ENCODE measurements around the gene UBAC1. TPM values are rescaled to one million over a fixed set of nuclear protein-coding genes. Genes with fewer than 3 reads are reported as not detected.
"Not testable (repeated sequence)": the region's sequence is repeated elsewhere in the genome, so short reads cannot be mapped to it uniquely, and the experiment has no call there.

Gene UBAC1
- total and polyA plus RNA-seq, 2 experiments from 2014 or later, result 35.2 to 36.4 TPM

DNA sequence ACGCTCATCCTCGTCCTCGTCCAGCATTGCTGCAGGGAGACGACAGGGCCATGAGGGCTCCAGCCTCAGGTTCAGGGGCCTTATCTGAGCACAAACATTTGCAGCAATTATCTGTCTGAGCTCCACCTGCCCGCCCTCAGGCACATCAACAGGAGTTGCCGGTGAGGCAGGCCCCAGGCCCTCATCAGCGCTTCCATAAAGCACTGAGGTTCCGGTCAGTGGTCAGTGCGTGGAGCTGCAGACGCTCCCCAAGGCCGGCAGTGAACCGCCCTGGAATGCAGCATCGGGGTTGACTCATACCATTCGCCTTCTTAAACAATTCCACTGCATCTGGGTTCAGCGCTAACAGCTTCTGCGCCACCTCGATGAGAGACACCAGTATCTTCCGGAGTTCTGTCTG, 15.2 kb downstream of the UBAC1 start:
- Histone ChIP-seq H2AFZ (no peak overlapping the region), H3K9me3 (ENCODE audit: low read depth) (no peaks in the 10 kb centered on the region), H3K4me1 (ENCODE audit: insufficient read depth) (no peaks in the 10 kb centered on the region), H3K9me2 (replicated peaks; ENCODE audit: insufficient read depth) (no peaks in the 10 kb centered on the region), H3K36me3 (replicated peaks; ENCODE audit: insufficient read depth, low read depth) (no peaks in the 10 kb centered on the region), H3K79me2 (no peaks in the 10 kb centered on the region), H3K27me3 (no peaks in the 10 kb centered on the region), H4K20me1 (ENCODE audit: insufficient read depth, poor library complexity, severe bottlenecking) (no peaks in the 10 kb centered on the region), H3K4me3 (no peak overlapping the region), H3K27ac (no peak overlapping the region), H3K4me2 (no peak overlapping the region)
- no peak for DNase-seq (ENCODE audit: low spot score)
- TF ChIP-seq CTCF (IDR thresholded peaks at IDR 0.05; ENCODE audit: poor library complexity), result no peak
- no peak for TF ChIP-seq EZH2 (IDR thresholded peaks at IDR 0.05; ENCODE audit: borderline replicate concordance)
- TF ChIP-seq EZH2phosphoT487 (IDR thresholded peaks at IDR 0.05; ENCODE audit: low read depth, severe bottlenecking, unreplicated experiment), result no peak
- 80% methylated on average over 18 of the region's 18 CpGs for WGBS (ENCODE audit: low lambda C conversion rate, missing lambda C conversion rate)

GRCh38 chr9:135944444-135945252, 16.5 kb downstream of the UBAC1 start:
- no peaks in the 10 kb centered on the region for H3K4me1 ChIP-seq (ENCODE audit: insufficient read depth)
- H3K9me2 ChIP-seq (replicated peaks; ENCODE audit: insufficient read depth), result no peaks in the 10 kb centered on the region
- no peak overlapping the region for H3K4me3 ChIP-seq
- no peaks in the 10 kb centered on the region for H3K79me2 ChIP-seq
- H2AFZ ChIP-seq, result no peak overlapping the region
- no peaks in the 10 kb centered on the region for H3K36me3 ChIP-seq (replicated peaks; ENCODE audit: insufficient read depth, low read depth)
- H3K4me2 ChIP-seq, result no peak overlapping the region
- WGBS (ENCODE audit: low lambda C conversion rate, missing lambda C conversion rate), result 98% methylated on average over 31 of the region's 36 CpGs
- DNase-seq (ENCODE audit: low spot score), result no peak
- TF ChIP-seq EZH2 (IDR thresholded peaks at IDR 0.05; ENCODE audit: borderline replicate concordance), result no peak
- TF ChIP-seq EZH2phosphoT487 (IDR thresholded peaks at IDR 0.05; ENCODE audit: low read depth, severe bottlenecking, unreplicated experiment), result no peak
- TF ChIP-seq CTCF (IDR thresholded peaks at IDR 0.05; ENCODE audit: poor library complexity), result no peak
- no peaks in the 10 kb centered on the region for H3K27me3 ChIP-seq
- H3K9me3 ChIP-seq (ENCODE audit: low read depth), result no peaks in the 10 kb centered on the region
- no peaks in the 10 kb centered on the region for H4K20me1 ChIP-seq (ENCODE audit: insufficient read depth, poor library complexity, severe bottlenecking)
- no peak overlapping the region for H3K27ac ChIP-seq

DNA sequence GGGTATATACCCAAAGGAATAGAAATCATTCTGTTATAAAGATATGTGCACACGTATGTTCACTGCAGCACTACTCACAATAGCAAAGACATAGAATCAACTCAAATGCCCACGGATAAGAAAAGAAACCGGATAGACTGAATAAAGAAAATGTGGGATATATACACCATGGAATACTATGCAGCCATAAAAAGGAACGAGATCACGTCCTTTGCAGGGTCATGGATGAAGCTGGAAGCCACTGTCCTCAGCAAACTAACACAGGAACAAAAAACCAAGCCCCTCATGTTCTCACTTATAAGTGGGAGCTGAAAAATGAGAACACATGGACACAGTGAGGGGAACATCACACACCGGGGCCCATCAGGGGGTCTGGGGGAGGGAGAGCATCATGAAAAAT, 17.6 kb downstream of the UBAC1 start:
- H2AFZ ChIP-seq; H3K27ac ChIP-seq; H3K9me2 ChIP-seq (replicated peaks; ENCODE audit: insufficient read depth); H3K4me3 ChIP-seq; H3K36me3 ChIP-seq (replicated peaks; ENCODE audit: insufficient read depth, low read depth); H4K20me1 ChIP-seq (ENCODE audit: insufficient read depth, poor library complexity, severe bottlenecking); H3K4me1 ChIP-seq (ENCODE audit: insufficient read depth); H3K9me3 ChIP-seq (ENCODE audit: low read depth); H3K27me3 ChIP-seq; DNase-seq (ENCODE audit: low spot score); H3K4me2 ChIP-seq; H3K79me2 ChIP-seq: not testable (repeated sequence)
- 96% methylated on average over 6 of the region's 6 CpGs for WGBS (ENCODE audit: low lambda C conversion rate, missing lambda C conversion rate)

DNA sequence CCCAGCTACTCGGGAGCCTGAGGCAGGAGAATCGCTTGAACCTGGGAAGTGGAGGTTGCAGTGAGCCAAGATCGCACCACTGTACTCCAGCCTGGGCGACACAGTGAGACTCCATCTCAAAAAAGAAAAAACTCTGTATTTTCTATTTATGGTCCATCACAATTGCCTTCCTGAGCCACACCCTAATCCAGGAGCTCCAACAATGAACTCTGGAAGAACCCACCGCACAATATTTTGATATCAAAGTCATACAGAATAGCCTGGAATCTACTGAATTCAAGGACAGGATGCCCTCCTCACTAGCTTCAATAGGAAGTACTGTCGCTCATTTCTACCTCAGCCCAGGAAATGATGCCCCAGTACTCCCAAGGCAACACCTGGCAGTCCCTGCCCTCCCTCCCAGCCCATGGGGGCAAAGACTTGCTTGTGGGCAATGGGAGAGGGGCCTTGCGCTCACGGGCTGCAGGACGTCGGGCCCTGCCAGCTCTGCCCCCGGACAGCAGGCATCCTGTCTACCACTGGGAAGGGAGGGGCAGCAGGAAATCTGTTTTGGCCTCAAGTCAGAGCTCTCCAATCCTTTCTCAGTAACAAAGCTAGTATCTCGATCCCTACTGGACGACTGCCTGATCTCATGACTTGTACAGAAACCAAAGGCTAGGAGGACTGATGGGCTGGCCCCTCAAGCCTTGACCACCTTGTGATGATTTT, 19.7 kb downstream of the UBAC1 start:
- Histone ChIP-seq H3K27me3 (no peaks in the 10 kb centered on the region), H3K4me2 (no peak overlapping the region), H3K79me2 (no peaks in the 10 kb centered on the region), H3K27ac (no peak overlapping the region), H2AFZ (no peak overlapping the region), H4K20me1 (ENCODE audit: insufficient read depth, poor library complexity, severe bottlenecking) (no peaks in the 10 kb centered on the region), H3K9me2 (replicated peaks; ENCODE audit: insufficient read depth) (no peaks in the 10 kb centered on the region), H3K9me3 (ENCODE audit: low read depth) (no peaks in the 10 kb centered on the region), H3K36me3 (replicated peaks; ENCODE audit: insufficient read depth, low read depth) (no peaks in the 10 kb centered on the region), H3K4me1 (ENCODE audit: insufficient read depth) (no peaks in the 10 kb centered on the region), H3K4me3 (no peak overlapping the region)
- 97% methylated on average over 13 of the region's 13 CpGs for WGBS (ENCODE audit: low lambda C conversion rate, missing lambda C conversion rate)
- TF ChIP-seq EZH2 (IDR thresholded peaks at IDR 0.05; ENCODE audit: borderline replicate concordance) (no peak), CTCF (IDR thresholded peaks at IDR 0.05; ENCODE audit: poor library complexity) (no peak), EZH2phosphoT487 (IDR thresholded peaks at IDR 0.05; ENCODE audit: low read depth, severe bottlenecking, unreplicated experiment) (no peak)
- no peak for DNase-seq (ENCODE audit: low spot score)

Data from hepatocyte (in vitro differentiated cells).